NCI-H226 (cell line): Measurements from ENCODE around the gene KLHDC9.

ENCODE experiments used
- DNase-seq: peaks from one replicate; pipeline ENCODE4 v3.0.0-alpha.2; 2015

The KLHDC9 gene

DNA sequence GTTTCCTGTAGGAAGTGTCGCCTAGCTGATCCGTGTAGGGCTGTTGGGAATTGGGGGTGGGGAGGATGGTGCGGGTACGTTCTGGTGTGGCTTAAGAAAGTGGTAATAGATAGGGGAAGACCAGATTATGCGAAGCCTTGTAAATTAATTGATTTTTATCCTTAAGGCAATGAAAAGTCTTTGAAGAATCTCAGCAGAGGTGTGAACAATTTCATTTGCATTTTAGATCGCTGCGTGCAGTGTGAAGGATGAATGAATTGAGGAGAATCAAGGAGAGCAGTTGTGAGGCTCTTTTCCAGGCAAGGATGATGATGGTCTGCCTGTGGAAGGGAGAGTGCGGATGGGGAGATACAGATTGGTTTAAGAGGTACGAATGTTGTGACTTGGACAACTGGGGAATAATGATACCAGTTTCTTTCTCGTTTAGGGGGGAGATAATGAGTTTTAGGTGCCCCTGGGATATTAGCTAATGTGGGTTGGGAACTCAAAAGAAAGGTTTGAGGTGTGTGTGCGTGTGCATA is 35.1 kb downstream of the KLHDC9 start:
- DNase-seq = no peak

DNA sequence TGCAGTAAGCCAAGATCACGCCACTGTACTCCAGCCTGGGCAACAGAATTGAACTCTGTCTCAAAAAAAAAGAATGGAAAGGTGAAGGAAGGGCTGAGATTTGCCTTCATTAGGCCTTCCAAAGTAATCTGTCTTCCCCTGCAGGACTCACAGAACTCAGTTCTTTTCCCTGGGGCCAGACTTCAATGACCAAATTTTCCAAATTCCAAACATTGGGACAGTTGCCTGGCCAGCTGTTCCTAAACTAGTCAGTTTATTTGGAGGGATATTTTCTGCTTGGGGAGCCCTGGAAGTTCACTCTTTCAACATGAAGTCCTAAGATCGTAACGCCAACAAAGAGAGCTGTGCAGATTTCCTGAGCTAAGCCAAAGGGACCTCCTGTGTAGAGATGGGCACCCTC is 39.7 kb downstream of the KLHDC9 start:
- no peak for DNase-seq

DNA sequence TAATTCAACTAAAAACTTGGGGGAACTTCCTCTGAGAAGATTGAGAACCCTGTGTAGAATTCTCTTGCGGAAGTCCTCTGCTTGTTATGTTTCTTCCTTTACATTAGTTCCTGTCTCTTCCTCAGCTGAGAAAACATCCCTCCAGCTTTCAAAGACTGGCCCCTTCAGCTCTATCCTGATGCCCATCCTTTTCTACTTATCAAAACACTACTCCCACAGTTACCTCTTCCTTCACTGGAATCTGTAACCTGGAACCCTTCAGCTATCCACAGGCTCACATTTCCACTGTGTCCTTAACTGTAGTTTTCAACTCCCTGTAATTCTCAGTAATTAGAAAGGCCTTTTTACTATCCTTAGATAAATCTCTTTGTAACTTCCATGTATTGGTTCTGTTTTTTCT is 40.3 kb downstream of the KLHDC9 start:
- DNase-seq = no peak

GRCh38 chr1:161139766-161140165 is 41.6 kb downstream of the KLHDC9 start:
- DNase-seq = no peak

- no peak for DNase-seq
Observed at GRCh38 chr1:161140755-161141400, 42.7 kb downstream of the KLHDC9 start.

DNA sequence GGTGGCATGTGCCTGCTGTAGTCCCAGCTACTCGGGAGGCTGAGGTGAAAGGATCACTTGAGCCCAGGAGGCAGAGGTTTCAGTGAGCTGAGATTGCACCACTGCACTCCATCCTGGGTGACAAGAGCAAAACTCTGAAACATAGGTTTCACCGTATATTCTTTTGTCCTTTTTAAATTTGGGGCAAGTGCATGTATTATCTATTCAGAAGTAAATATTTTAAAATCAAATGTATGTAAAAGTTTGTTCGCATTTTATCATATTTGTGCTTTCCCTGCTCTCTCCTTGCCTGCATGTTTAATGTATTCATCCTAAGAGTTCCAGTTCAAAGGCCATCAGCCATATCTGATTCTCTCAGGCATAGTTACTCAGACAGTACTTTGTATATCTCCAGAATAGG is 47.7 kb downstream of the KLHDC9 start:
- no peak for DNase-seq
